DMS114 treated with DMSO at 0.1 percent for 48 hours (cell line): ENCODE measurements around the gene CHST8.
A peak's percentile ranks its signal among the peaks of the same experiment; 100 is the strongest.
"Not testable (repeated sequence)": the region's sequence is repeated elsewhere in the genome, so short reads cannot be mapped to it uniquely, and the experiment has no call there.

Experiments
- DNase-seq: peaks from one replicate; lab custom pipeline; 2025; ENCODE audit not compliant: unreplicated experiment; lab: John Stamatoyannopoulos, UW

Gene CHST8

GRCh38 chr19:33805840-33806433 is 184.2 kb downstream of the CHST8 start:
- no peak for DNase-seq

GRCh38 chr19:33806434-33806881 is 184.7 kb downstream of the CHST8 start:
- no peak for DNase-seq

GRCh38 chr19:33808399-33808798 is 186.6 kb downstream of the CHST8 start:
- no peak for DNase-seq

DNA sequence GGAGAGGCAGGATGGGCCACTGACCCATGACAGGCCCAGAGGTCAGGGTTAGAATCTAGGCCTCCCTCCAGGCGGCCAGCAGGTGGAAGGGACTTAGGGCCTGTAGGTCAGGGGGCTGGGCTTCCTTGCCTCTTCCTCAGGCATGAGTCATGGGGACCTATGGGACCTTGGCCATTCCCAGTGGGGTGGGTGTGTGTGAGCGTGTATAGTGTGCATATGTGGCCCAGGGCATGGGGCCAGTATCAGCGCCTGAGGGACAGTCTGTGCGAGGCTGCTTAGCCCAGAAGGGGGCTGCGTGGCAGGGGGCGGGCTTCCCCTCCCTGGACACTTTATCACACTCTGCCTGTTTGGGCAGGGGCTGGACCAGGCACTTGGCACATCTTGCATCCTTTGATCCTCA is 188.2 kb downstream of the CHST8 start:
- DNase-seq = no peak

- DNase-seq = no peak
Measured at GRCh38 chr19:33810821-33811220, 189.1 kb downstream of the CHST8 start.

GRCh38 chr19:33811246-33811645 is 189.5 kb downstream of the CHST8 start:
- DNase-seq = no peak

GRCh38 chr19:33811736-33812387 is 190.1 kb downstream of the CHST8 start:
- no peak for DNase-seq

GRCh38 chr19:33812388-33813330 is 190.9 kb downstream of the CHST8 start:
- DNase-seq = no peak

DNA sequence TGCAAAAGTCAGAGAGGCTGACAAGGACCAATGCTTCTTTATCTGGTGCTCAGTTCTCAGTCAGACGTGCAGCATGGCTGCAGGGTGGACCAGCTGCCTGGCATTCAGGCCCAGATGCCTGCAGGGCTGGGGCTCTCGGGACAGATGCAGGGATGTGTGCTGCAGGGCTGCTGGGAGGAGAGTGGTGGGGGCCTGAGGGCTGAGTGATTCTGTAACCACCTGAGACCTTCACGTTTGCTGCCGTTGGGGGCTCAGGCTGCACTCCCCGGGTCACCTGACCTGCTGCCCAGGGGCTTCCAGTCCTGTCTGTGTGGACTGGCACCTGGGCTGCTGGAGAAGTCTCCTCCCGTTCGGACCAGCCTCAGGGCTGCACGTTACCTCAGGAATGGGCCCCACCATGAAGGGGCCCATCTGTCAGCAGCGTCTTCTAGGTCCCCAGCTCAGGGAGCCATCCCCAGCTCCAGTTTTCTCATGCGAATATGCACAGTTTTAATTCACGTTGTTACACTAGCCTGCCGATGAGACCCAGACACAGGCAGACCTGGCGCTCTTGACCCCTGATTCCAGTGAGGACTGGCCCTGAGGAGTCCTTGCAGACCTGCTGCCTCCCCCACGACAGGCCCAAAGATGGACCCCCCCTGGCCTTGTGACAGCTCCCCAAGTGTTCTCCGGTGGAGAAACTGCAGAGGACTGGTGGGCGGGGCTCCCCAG is 191.8 kb downstream of the CHST8 start:
- no peak for DNase-seq

GRCh38 chr19:33814181-33815165 is 192.7 kb downstream of the CHST8 start:
- no peak for DNase-seq

GRCh38 chr19:33815380-33816340 is 193.9 kb downstream of the CHST8 start:
- DNase-seq = no peak

DNA sequence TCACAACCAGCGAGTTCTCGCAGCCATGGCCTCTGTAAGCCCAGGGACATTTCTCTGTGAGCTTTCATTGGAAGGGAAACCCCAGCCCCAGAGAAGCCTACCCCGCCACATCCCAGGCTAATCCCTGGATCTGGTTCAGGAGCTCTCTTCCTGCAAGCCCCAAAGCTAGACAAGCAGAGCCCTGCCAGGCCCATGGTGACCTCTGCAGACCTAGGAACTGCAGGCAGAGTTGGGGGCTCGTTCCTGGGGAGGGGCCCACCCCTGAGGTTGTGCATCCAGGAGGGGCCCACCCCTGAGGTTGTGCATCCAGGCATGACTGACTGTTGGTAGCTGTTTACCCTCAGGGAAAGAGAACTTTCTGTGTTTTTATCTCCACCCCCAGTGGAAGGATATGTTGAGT is 196.7 kb downstream of the CHST8 start:
- no peak for DNase-seq

DNA sequence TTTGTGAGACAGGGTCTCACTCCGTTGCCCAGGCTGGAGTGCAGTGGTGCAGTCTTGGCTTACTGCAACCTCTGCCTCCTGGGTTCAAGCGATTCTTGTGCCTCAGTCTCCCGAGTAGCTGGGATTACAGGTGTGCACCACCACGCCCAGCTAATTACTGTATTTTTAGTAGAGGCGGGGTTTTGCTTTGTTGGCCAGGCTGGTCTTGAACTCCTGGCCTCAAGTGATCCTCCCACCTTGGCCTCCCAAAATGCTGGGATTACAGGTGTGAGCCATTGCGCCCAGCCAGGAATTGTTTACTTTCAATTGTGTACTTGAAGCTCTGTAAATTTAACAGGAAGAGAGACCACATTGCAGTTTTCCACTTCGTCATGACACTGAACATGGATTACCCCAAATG is 197.3 kb downstream of the CHST8 start:
- not testable (repeated sequence) for DNase-seq

- no peak for DNase-seq
Measured at GRCh38 chr19:33819506-33819879, 197.7 kb downstream of the CHST8 start.

- peak; percentile 39 for DNase-seq
Measured at GRCh38 chr19:33819880-33820781, 198.4 kb downstream of the CHST8 start.

DNA sequence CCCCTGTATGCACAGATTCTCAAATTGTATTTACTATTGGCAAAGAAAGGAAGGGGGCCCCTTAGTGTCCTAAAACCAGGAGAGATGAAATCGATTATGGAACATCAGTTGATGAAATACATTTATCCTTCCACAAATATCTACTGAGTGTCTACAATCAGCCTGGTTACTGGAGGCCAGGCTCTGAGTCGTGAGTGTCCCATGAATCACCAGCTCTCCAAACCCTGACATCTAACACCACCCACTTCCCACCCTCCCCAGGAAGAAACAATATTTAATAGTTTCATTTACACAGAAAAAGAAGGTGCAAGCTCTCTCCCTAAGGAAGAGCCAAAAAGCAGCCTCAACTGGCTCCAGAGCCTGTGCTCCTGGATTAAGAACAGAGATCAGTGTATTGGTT is 200.1 kb downstream of the CHST8 start:
- DNase-seq = no peak
